Measurements from ENCODE around the gene OLIG1. TPM values are rescaled to one million over a fixed set of nuclear protein-coding genes. Genes with fewer than 3 reads are reported as not detected.

The OLIG1 gene
- total and polyA plus RNA-seq, 5 donors: 0.68 to 1.3 TPM; not detected in 3

- Histone ChIP-seq H3K9me3 (ENCODE audit: control insufficient read depth, low read length) (no peaks in the 10 kb centered on the region), H3K4me1 (ENCODE audit: control insufficient read depth, insufficient read depth, low read length) (no peaks in the 10 kb centered on the region), H3K27me3 (ENCODE audit: control insufficient read depth, insufficient read depth) (peaks cover 4% of the 10 kb centered on the region), H3K4me3 (ENCODE audit: low read length) (no peak within 1 kb of the TSS), H3K27ac (ENCODE audit: low read length) (no peak within 1 kb of the TSS)
- DNase-seq (no peak), ATAC-seq (no peak)
- WGBS: 2% methylated on average over 59 of the region's 59 CpGs
- intact Hi-C loops (cut with DNase I): no loop called here
Observed at GRCh38 chr21:33025489-33026442, 44.2 kb upstream of the OLIG1 start, which contains the start of gene OLIG2. TSS of gene OLIG2 (plus strand) at chr21:33025935. CDS start at chr21:33026863, 928 bp downstream.

- Histone ChIP-seq H3K4me3 (ENCODE audit: low read length) (no peak overlapping the region), H3K4me1 (ENCODE audit: control insufficient read depth, insufficient read depth, low read length) (no peaks in the 10 kb centered on the region), H3K27me3 (ENCODE audit: control insufficient read depth, insufficient read depth) (peaks cover 4% of the 10 kb centered on the region), H3K9me3 (ENCODE audit: control insufficient read depth, low read length) (no peaks in the 10 kb centered on the region), H3K27ac (ENCODE audit: low read length) (no peak overlapping the region)
- 3% methylated on average over 21 of the region's 21 CpGs for WGBS
- DNase-seq: no peak
- intact Hi-C loops (cut with DNase I): no loop called here
- ATAC-seq: no peak
Observed at GRCh38 chr21:33026443-33026858, 43.5 kb upstream of the OLIG1 start.

DNA sequence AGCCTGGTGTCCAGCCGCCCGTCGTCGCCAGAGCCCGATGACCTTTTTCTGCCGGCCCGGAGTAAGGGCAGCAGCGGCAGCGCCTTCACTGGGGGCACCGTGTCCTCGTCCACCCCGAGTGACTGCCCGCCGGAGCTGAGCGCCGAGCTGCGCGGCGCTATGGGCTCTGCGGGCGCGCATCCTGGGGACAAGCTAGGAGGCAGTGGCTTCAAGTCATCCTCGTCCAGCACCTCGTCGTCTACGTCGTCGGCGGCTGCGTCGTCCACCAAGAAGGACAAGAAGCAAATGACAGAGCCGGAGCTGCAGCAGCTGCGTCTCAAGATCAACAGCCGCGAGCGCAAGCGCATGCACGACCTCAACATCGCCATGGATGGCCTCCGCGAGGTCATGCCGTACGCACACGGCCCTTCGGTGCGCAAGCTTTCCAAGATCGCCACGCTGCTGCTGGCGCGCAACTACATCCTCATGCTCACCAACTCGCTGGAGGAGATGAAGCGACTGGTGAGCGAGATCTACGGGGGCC lies 43.0 kb upstream of the OLIG1 start:
- WGBS: 2% methylated on average over 54 of the region's 54 CpGs
- intact Hi-C loops (cut with DNase I): no loop called here
- H3K27me3 ChIP-seq (ENCODE audit: control insufficient read depth, insufficient read depth): peaks cover 4% of the 10 kb centered on the region
- no peaks in the 10 kb centered on the region for H3K9me3 ChIP-seq (ENCODE audit: control insufficient read depth, low read length)
- H3K27ac ChIP-seq (ENCODE audit: low read length): no peak overlapping the region
- DNase-seq: no peak
- no peak overlapping the region for H3K4me3 ChIP-seq (ENCODE audit: low read length)
- H3K4me1 ChIP-seq (ENCODE audit: control insufficient read depth, insufficient read depth, low read length): no peaks in the 10 kb centered on the region
- ATAC-seq: no peak

DNA sequence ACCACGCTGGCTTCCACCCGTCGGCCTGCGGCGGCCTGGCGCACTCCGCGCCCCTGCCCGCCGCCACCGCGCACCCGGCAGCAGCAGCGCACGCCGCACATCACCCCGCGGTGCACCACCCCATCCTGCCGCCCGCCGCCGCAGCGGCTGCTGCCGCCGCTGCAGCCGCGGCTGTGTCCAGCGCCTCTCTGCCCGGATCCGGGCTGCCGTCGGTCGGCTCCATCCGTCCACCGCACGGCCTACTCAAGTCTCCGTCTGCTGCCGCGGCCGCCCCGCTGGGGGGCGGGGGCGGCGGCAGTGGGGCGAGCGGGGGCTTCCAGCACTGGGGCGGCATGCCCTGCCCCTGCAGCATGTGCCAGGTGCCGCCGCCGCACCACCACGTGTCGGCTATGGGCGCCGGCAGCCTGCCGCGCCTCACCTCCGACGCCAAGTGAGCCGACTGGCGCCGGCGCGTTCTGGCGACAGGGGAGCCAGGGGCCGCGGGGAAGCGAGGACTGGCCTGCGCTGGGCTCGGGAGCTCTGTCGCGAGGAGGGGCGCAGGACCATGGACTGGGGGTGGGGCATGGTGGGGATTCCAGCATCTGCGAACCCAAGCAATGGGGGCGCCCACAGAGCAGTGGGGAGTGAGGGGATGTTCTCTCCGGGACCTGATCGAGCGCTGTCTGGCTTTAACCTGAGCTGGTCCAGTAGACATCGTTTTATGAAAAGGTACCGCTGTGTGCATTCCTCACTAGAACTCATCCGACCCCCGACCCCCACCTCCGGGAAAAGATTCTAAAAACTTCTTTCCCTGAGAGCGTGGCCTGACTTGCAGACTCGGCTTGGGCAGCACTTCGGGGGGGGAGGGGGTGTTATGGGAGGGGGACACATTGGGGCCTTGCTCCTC lies 42.3 kb upstream of the OLIG1 start:
- Histone ChIP-seq H3K27me3 (ENCODE audit: control insufficient read depth, insufficient read depth) (peaks cover 4% of the 10 kb centered on the region), H3K4me3 (ENCODE audit: low read length) (no peak overlapping the region), H3K4me1 (ENCODE audit: control insufficient read depth, insufficient read depth, low read length) (no peaks in the 10 kb centered on the region), H3K9me3 (ENCODE audit: control insufficient read depth, low read length) (no peaks in the 10 kb centered on the region), H3K27ac (ENCODE audit: low read length) (no peak overlapping the region)
- WGBS: 2% methylated on average over 85 of the region's 85 CpGs
- intact Hi-C loops (cut with DNase I): no loop called here
- ATAC-seq (no peak), DNase-seq (no peak)

GRCh38 chr21:33028287-33028670 lies 41.7 kb upstream of the OLIG1 start:
- WGBS: 2% methylated on average over 15 of the region's 15 CpGs
- H3K4me3 ChIP-seq (ENCODE audit: low read length): no peak overlapping the region
- H3K9me3 ChIP-seq (ENCODE audit: control insufficient read depth, low read length): no peaks in the 10 kb centered on the region
- no peak overlapping the region for H3K27ac ChIP-seq (ENCODE audit: low read length)
- no peak for DNase-seq
- H3K4me1 ChIP-seq (ENCODE audit: control insufficient read depth, insufficient read depth, low read length): no peaks in the 10 kb centered on the region
- ATAC-seq: no peak
- H3K27me3 ChIP-seq (ENCODE audit: control insufficient read depth, insufficient read depth): peaks cover 4% of the 10 kb centered on the region
- intact Hi-C loops (cut with DNase I): no loop called here

- Histone ChIP-seq H3K27me3 (ENCODE audit: control insufficient read depth, insufficient read depth) (peaks cover 4% of the 10 kb centered on the region), H3K4me1 (ENCODE audit: control insufficient read depth, insufficient read depth, low read length) (no peaks in the 10 kb centered on the region), H3K27ac (ENCODE audit: low read length) (no peak overlapping the region), H3K4me3 (ENCODE audit: low read length) (no peak overlapping the region), H3K9me3 (ENCODE audit: control insufficient read depth, low read length) (no peaks in the 10 kb centered on the region)
- ATAC-seq (no peak), DNase-seq (no peak)
- intact Hi-C loops (cut with DNase I): no loop called here
- WGBS: 3% methylated on average over 28 of the region's 28 CpGs
Observed at GRCh38 chr21:33028773-33029384, 41.1 kb upstream of the OLIG1 start.

DNA sequence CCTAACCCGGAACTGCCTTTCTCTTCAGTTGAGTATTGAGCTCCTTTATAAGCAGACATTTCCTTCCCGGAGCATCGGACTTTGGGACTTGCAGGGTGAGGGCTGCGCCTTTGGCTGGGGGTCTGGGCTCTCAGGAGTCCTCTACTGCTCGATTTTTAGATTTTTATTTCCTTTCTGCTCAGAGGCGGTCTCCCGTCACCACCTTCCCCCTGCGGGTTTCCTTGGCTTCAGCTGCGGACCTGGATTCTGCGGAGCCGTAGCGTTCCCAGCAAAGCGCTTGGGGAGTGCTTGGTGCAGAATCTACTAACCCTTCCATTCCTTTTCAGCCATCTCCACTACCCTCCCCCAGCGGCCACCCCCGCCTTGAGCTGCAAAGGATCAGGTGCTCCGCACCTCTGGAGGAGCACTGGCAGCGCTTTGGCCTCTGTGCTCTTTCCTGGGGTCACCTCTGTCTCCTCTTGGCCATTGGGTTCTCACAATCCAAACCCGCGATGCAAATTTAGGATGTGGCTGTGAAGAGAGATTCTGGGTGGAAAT lies 40.5 kb upstream of the OLIG1 start:
- H3K4me1 ChIP-seq (ENCODE audit: control insufficient read depth, insufficient read depth, low read length): no peaks in the 10 kb centered on the region
- 13% methylated on average over 19 of the region's 19 CpGs for WGBS
- ATAC-seq: no peak

DNA sequence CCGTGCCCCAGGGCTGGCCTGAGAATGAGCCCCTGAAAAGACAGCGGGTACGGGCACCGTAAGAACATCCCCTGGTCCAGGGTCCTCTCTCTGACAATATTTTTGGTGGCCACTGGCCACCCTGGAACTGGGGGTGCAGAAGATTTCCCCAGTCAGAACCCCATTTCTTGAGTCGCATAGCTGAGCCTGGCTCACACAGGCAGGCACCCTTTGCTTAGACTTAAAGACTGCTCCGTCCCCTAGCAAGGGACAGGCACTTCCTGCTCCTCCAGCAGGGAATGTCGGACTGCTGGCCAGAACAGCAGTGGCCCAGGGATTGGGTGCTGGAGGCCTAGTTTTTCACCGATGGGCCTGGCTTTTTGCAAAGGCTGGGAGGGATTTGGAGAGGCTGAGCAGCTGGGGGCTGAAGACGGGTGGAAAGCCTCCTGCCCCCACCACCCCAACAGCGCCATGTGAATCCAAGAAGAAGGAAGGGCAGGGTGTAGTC lies 39.9 kb upstream of the OLIG1 start:
- no peak for DNase-seq
- intact Hi-C loops (cut with DNase I): no loop called here
- no peaks in the 10 kb centered on the region for H3K4me1 ChIP-seq (ENCODE audit: control insufficient read depth, insufficient read depth, low read length)
- 28% methylated on average over 10 of the region's 10 CpGs for WGBS
- no peak overlapping the region for H3K27ac ChIP-seq (ENCODE audit: low read length)
- no peaks in the 10 kb centered on the region for H3K9me3 ChIP-seq (ENCODE audit: control insufficient read depth, low read length)
- no peak for ATAC-seq
- H3K27me3 ChIP-seq (ENCODE audit: control insufficient read depth, insufficient read depth): peaks cover 4% of the 10 kb centered on the region
- H3K4me3 ChIP-seq (ENCODE audit: low read length): no peak overlapping the region

More for the DNA sequence above, 40.5 kb upstream of the OLIG1 start:
- Histone ChIP-seq H3K27ac (ENCODE audit: low read length) (no peak overlapping the region), H3K9me3 (ENCODE audit: control insufficient read depth, low read length) (no peaks in the 10 kb centered on the region), H3K4me3 (ENCODE audit: low read length) (no peak overlapping the region), H3K27me3 (ENCODE audit: control insufficient read depth, insufficient read depth) (peaks cover 4% of the 10 kb centered on the region)
- intact Hi-C loops (cut with DNase I): no loop called here
- DNase-seq: no peak

DNA sequence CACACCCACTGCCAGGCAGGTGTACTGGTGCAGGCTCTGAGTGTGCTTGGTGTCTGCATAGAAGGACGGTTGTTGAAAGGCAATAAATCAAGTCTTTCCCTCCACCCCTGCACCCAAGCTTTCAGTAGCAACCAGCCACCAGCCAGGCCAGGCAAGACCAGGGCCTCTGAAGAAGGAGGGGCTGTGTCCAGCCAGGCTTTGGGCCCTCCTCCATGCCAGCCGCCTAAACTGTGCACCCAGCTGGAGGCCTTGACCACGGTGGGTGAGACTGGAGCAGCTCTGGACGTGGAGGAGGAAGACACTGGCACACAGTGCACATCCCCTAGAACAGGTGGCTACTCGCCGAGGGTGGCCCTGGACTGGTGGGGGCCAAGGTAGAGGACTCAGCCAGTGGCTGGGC lies 39.3 kb upstream of the OLIG1 start:
- H3K27ac ChIP-seq (ENCODE audit: low read length): no peak overlapping the region
- intact Hi-C loops (cut with DNase I): no loop called here
- H3K27me3 ChIP-seq (ENCODE audit: control insufficient read depth, insufficient read depth): peaks cover 4% of the 10 kb centered on the region
- WGBS: 35% methylated on average over 6 of the region's 6 CpGs
- no peak overlapping the region for H3K4me3 ChIP-seq (ENCODE audit: low read length)
- H3K4me1 ChIP-seq (ENCODE audit: control insufficient read depth, insufficient read depth, low read length): no peaks in the 10 kb centered on the region
- no peak for DNase-seq
- ATAC-seq: no peak
- no peaks in the 10 kb centered on the region for H3K9me3 ChIP-seq (ENCODE audit: control insufficient read depth, low read length)

DNA sequence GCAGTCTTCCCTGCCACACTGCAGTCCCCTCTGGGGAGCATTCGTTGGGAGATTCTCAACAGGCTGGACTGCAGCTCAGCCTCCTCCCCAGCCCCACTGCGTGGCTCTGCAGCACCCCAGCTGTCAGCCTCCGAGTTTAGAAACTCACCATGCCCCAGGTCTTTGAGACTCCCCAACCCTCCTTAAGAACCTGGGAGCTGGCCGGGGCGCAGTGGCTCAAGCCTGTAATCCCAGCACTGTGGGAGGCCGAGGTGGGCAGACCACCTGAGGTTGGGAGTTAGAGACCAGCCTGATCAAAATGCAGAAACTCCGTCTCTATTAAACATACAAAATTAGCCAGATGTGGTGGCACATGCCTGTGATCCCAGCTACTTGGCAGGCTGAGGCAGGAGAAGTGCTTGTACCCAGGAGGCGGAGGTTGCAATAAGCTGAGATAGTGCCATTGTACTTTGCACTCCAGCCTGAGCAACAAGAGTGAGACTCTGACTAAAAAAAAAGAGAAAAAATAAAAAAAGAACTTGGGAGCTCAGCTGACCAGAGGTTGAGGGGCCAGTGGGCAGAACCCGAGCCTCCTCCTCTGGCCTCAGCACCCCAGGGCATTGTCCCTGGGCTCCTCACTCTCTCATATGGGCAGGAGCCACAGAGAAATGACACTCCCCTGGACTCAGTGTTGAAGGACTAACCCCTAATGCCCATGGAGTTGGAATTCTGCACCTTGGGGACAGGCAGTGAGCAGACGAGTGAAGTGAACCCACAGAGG lies 38.6 kb upstream of the OLIG1 start:
- 30% methylated on average over 10 of the region's 10 CpGs for WGBS
- H3K27ac ChIP-seq (ENCODE audit: low read length): no peak overlapping the region
- peaks cover 1% of the 10 kb centered on the region for H3K27me3 ChIP-seq (ENCODE audit: control insufficient read depth, insufficient read depth)
- no peaks in the 10 kb centered on the region for H3K9me3 ChIP-seq (ENCODE audit: control insufficient read depth, low read length)
- ATAC-seq (no peak), DNase-seq (no peak)
- no peak overlapping the region for H3K4me3 ChIP-seq (ENCODE audit: low read length)
- no peaks in the 10 kb centered on the region for H3K4me1 ChIP-seq (ENCODE audit: control insufficient read depth, insufficient read depth, low read length)
- intact Hi-C loops (cut with DNase I): no loop called here

Data from right cardiac atrium (tissue), 5 donors.